GM19468 (cell line): ENCODE measurements around the gene FRAS1.
"Not testable (repeated sequence)": the region's sequence is repeated elsewhere in the genome, so short reads cannot be mapped to it uniquely, and the experiment has no call there.

Experiments
- ATAC-seq: cut with Tn5 transposase; IDR thresholded peaks from one replicate; pipeline ENCODE4 v1.9.1; 2021; ENCODE audit warnings: mild to moderate bottlenecking, moderate library complexity, moderate number of reproducible peaks; ENCODE audit not compliant: unreplicated experiment; ENCODE audit errors: extremely low read depth

Gene FRAS1

DNA sequence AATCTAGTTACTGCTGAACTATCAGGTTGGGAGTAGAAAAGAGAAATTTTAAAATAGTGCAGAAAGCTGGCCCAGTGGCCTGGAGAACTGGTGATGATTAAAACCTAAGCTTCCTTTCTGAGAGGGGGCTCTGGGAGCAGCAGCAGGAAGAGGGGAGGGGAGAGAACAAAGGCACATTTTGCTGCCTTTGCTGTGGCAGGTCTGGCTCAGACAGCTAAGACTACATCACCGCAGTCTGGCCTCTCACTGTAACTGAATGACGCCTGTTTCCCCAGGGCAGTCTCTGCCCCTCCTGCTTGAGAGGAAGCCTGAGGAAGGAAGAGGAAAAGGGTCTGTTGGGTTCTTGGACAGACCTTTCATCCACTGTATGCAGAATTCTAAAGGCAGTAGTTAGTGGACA is 148.5 kb downstream of the FRAS1 start:
- no peak for ATAC-seq

DNA sequence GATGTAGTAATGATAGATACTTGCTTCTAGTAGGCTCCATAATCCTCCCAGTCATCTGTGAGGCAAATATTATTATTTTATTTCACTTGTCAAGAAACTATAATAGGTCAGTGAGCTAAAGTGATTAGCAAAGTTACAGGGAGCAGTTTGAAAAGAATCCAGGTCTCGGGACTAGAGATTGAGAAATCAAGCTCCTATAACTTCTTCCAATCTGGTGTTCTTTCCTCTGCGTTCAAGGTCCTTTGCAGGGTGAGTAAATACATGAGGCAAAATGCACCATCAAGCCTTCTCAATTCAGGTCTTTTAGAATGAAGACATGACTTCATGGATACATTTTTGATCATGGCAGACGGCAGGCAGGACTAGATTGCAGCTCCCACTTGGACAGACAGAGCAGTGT is 150.4 kb downstream of the FRAS1 start:
- ATAC-seq, result no peak

DNA sequence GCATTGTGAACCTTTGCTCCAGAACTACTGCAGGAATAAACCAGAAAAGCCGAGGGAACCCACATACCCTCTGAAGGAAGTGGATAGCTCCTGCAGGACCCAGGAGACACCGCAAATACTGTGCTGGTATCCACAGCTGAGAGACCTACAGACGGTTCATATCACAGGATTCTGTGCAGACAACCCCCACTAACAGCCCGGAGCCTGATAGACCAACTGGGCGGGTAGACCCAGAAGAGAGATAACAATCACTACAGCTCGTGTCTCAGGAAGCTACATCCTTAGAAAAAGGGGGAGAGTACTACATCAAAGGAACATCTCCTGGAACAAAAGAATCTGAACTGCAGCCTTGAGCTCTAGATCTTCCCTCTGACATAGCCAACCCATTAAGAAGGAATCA is 150.8 kb downstream of the FRAS1 start:
- ATAC-seq, result no peak

GRCh38 chr4:78208896-78209295 is 151.8 kb downstream of the FRAS1 start:
- ATAC-seq, result not testable (repeated sequence)

DNA sequence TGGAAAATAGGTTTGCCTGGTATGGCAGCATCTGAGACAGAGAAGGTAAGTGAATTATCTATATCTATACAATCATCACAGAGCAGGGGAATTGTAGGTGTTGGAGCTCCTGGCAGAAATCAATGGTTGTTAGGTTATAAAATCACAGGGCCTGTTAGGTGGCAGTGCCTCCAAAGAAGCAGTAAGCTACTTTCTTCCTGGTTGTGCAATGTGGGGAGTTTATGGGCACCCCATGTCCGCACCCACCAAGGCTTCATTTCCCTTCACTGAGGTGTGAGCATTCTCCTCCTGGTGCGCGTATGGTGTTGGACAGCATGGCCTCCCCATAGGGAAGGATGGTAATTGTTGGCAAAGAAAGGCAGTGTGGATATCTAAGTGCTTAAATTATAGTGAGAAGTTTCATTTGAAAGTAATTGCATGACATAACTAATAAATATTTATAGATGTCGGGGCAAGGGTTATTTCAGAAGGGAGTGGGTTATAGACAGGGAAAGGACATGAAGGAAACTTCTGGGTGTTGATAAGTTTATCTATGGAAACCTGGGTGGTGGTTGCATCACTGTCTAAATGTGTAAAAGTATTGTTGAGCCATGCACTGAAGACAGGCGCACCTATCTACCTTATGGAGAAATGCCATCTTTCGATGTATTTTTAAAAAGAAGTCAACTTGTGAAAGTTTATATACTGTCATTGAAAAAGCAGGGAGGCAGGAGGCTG is 153.7 kb downstream of the FRAS1 start:
- ATAC-seq, result no peak

GRCh38 chr4:78213218-78213617 is 156.1 kb downstream of the FRAS1 start:
- no peak for ATAC-seq

DNA sequence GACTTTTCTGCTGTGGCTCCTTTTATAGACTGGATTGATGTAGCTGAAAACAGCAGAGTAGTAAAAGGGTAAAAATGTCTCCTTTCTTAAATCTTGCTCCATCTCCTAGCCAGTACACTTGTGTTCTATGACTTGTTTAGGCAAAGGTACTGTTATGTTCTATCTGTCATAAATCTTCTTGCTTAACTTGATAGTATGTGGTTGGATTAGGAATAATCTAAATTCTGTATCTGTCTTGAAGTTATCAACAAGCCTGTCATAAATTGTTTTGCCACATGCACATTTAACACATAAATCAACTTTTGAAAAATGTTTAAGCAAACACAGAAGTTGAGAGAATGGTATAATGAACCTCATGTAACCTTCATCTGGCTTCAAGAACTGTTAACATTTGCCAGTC is 157.0 kb downstream of the FRAS1 start:
- no peak for ATAC-seq

DNA sequence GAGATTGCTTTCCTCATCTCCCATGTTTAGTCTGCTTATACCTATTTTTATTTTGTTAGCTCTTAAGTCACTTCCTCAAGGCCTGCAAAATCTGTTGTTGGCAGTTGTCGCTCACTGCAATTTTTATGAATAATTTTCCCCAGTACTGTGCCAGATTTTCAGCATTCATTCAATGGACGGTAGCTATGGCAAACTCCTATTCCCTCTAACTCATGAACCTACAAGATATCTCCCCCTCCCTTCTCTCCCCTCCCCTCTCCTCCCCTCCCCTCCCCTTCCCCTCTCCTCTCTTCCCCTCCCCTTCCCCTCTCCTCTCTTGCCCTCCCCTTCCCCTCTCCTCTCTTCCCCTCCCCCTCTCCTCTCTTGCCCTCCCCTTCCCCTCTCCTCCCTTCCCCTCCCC is 160.4 kb downstream of the FRAS1 start:
- ATAC-seq, result no peak

DNA sequence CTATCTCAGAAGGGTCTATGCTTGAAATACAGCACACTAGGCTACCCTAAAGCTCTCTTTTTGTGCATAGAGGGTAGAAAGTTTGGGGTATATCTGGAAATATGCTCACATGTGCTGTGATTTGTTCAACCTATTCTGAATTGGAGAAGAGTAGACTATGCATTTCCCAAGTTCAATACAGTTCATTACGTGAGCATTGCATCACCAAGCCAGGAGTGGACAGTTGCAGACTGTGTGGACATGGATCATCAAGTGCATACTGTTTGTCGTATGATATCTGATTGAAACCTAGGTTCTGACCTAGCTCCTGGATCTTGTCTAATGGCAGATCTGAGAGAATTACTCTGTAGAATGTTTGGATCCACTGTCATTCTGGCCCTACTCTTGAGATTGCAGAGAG is 161.1 kb downstream of the FRAS1 start:
- ATAC-seq, result no peak

DNA sequence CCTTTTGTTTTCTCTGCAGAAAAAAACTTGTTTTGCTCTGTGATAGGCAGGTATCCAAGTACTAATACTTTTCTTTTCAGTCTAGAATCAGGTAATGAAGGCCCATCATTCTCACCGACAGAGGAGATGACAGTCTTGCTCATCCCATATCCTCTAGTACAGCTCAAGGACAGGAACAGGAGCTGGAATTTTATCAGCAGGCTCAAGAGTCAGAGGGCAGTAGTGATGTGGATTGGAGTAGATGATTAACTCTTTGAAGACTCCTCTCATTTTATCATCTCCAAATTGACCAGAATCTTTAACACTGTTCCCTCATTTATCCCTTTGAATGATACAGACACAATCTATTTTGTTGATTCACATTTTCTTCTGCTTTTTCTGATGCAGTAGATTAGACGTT is 162.7 kb downstream of the FRAS1 start:
- no peak for ATAC-seq

DNA sequence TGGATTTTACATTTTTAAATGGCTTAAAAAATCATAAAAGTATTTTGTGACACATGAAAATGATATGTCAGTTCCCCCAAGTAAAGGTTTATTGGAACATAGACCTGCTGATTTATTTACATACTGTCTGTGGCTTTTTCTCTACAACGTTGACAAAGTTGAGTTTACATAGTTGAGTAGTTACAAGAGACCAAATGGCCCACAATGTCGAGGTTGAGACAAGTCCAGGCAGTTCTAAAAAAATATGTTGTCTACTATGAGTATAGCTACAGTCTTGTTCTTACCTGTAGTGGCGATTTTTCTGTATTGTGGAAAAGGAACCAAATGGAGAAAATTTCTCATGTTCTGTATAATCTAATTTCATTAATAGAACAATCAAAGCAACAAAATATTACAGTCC is 163.2 kb downstream of the FRAS1 start:
- ATAC-seq, result no peak

DNA sequence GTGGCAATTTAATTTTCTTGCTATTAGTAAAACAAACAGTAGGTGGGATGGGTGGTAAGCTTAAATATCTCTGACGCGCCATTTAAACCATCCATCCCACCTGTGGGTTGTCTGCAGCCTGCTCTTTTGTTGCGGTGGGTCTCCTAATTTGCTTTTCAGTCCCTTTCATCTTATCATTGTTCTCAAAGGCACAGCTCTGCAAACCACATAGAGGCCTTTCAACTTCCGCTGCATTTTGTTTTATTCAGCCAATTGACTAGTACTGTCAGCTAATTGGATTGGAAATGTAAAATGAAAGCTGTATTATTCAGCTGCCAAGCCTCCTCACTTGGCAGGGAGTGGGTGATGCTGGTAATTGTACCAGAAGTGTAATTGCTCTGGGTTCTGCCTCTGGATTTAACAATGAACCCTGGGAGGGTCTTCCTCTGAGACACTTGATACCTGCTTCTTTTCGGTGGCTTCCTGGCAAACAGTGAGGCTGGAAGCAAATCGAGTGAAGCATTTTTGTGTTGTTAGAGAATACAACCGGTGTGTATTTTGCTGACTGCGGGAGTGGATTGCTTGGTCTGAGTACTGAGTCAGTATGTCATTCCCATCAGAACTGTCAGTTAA is 165.6 kb downstream of the FRAS1 start:
- no peak for ATAC-seq

DNA sequence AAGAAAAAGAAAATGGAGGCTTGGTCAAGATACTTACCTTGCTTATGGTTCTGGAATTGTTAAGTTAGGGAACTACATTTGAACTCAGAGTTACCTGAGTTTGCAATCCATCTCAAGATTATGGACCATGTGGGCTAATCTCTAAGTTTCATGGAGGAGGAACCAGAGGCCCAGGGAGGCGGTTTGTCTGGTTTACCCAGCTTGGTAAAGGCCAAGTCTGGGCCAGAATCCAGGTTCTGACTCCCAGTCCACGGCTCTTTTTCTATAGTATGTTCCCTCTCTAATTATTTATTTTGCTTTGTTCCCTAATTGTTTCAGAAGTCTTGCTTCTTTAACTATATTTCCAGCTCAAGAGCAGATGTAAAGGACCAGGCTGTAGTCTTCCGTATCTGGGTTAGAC is 168.1 kb downstream of the FRAS1 start:
- no peak for ATAC-seq

GRCh38 chr4:78226279-78226678 is 169.2 kb downstream of the FRAS1 start:
- no peak for ATAC-seq

DNA sequence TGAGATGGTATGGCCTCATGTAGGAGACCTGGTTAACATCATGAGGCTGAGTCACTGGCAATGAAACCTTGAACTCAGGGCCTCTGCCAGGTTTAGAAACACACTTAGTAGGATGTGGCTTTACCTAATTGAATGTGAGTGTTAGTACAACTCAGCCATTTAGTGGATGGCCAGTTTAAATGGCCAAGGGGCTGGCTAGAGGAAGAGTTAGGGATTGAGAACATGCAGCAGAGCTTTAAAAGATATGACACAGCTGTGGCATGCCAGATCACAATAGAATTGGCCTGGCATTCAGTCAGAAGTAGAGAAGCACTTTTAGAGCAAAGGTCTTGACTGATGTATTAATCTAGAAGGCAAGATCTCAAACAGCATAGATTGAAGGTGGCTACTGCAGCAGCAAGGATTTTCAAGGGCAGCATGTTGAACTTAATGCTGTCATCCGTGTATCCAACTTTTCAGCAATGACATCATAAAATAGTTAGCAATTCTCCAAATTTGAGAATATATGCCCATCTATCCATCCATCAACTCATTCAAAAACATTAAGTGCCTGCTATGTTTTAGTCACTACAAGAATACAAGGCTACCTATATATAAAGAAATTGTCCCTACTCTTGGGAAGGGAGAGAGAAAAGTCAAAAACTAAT is 170.4 kb downstream of the FRAS1 start:
- no peak for ATAC-seq

DNA sequence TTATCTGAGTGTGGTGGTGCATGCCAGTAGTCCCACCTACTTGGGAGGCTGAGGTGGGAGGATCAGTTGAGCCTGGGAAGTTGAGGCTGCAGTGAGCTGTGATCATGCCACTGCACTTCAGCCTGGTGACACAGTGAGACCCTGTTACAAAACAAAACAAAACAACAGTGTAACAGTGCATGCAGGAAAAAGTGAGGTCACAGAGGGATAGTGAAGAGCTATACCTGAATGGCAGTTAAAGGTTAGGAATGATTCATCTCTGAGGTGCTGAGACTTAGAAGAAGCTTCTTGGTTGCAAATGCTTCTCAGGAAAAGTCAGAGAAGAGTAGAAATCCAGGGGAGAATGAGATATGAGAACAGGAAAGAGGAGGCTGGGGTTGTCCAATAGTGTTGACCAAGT is 178.7 kb downstream of the FRAS1 start:
- no peak for ATAC-seq

- no peak for ATAC-seq
Observed at GRCh38 chr4:78237360-78237759, 180.2 kb downstream of the FRAS1 start.

GRCh38 chr4:78242071-78242470 is 184.9 kb downstream of the FRAS1 start:
- no peak for ATAC-seq

- no peak for ATAC-seq
Observed at GRCh38 chr4:78244705-78245485, 187.8 kb downstream of the FRAS1 start.

- ATAC-seq, result no peak
Observed at GRCh38 chr4:78247536-78248285, 190.6 kb downstream of the FRAS1 start.
